NOMO-1 treated with DMSO at 0.1 percent for 48 hours (cell line): ENCODE measurements around the gene KDM7A.
"Not testable (repeated sequence)": the region's sequence is repeated elsewhere in the genome, so short reads cannot be mapped to it uniquely, and the experiment has no call there.

Experiments used
- DNase-seq: peaks from one replicate; lab custom pipeline; 2025; ENCODE audit not compliant: unreplicated experiment; lab: John Stamatoyannopoulos, UW

The KDM7A gene

DNA sequence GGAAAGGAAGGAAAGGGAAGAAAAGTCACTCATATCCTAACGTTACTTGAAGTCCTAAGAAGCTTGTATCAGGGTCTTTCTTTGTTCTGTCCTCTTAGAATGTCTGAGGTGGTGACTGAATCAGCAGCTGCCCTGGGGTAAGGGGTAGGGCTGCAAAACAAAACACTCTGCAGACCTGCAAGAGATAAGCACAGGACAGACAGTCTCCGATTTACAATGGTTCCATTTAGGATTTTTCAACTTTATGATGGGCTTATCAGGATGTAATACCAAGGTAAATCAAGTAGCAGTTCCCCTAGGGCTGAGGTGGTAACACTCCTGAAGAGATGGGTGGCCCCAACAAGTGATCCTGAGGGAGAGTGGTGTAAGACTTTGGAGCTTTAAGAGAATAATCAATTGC, 16.5 kb downstream of the KDM7A start:
- DNase-seq: no peak

DNA sequence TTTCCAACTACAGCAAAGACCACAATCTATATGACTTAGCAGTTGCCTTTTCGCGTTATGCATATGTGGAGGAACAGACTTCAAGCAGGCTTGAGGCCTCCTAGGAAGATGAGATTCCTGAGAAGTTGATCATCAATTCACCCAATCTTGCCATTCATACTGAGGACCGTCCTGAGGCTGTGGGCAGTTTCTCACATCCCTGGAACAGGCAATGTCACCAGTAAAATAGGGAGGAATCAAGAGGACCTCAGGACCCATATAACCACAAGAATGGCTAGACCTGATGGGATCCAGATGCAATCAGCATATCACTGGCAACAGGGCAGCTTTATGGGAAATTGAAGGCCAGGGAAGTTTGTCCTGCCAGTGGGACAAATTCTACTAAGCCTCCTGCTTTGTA, 17.3 kb downstream of the KDM7A start:
- DNase-seq: no peak

DNA sequence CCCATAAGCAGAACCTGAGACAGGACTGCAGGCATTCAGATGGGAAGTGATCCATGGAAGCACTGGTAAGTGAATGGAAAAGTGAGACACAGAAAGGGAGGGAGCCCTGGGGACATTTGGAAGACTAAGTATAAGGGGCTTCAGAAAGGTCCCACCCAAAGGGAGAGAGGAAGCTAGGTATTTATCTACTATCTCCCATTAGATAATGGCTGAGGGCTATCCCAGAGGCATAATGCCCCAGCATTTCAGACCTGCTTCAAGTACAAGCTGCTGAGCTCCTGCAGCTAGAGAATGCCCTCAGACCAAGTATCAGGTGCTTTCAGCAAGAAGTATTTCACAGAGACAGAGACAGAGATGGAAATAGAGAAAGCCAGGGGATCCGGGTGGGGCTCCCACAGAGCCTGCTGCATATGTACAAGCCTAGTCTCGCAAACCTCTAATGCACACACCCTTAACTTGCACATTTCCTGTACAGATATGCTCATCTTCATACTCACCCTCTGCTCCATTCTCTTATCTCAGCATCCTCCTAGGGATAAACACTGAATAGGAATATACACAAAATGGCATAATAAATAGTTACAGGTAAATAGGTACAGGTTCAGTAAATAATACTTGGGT, 20.2 kb downstream of the KDM7A start:
- no peak for DNase-seq

DNA sequence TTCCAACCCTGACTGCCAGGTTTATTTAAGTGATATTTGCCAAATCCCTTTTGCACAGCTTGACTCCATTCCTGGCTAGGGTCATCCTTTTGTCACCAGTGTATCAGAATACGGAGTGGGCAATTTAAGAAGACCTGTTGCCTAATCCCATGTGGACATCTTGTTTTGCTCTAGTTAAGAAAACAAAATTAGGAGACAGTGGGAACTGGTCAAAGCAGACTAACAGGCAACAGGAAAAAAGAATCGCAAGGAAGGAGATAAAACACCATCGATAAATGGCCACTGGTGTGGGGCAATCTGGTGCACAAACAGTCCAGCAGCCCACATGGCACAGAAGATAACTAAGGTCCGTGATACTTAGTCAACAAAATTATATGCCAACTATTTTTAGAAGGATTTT, 21.4 kb downstream of the KDM7A start:
- no peak for DNase-seq

DNA sequence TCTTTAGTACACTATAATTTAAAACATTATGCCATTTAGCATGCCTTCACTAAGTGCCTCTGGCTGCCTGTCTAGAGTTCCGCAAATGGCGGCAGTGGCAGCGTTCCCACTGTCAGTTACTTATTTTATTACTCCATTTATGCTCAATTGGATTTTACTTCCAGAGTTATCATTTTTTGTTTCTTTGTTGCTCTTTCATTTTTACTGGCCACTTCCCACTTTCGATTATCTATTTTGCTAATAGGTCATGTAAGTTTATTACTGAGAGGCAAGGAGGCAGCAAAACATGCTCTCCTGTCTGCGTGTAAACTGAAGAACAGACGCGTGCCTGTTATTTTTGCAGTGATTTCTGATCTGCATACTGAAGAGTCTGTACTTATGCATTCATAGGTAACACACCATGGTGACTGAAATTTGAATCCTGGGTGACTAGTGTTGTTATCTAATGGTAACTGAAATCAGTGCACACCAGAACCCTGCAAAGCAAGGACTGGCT, 23.1 kb downstream of the KDM7A start:
- DNase-seq: no peak

DNA sequence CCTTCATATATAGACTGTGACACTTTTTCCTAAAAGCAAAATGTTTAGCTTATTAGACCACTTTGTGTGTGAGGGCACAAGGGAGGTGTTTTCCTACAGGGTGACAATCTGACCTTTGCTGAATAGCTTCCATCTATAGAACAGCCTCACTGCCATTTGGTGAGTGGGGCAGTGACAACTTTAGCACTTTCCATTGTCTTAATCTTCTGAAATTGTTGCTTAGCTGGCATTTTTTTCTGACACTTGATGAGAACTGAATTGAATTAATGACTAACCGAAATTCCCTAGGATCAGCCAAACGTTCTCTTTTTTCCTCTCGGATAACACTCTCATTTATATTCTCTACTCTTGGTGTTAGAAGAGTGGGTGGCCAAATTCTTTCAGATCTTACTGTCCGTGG, 30.2 kb downstream of the KDM7A start:
- DNase-seq: no peak

DNA sequence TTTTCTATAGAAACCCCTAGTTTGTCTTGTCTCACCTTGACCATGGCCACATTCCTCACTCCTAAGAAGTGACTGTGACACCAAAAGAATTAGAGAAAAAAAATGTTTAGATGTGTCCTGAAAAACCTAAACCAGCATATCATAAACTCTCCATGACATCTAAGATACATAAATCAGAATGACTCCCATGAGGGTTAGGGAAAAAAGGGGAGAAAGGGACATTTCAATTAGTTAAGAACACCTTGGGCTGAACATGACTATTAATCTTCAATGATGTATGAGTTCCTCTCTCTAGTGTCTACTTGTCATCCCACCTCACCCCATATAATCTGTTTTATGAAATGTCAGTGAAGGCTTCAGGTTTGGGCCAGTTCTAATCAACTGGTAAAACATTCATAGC, 31.1 kb downstream of the KDM7A start:
- DNase-seq: no peak

DNA sequence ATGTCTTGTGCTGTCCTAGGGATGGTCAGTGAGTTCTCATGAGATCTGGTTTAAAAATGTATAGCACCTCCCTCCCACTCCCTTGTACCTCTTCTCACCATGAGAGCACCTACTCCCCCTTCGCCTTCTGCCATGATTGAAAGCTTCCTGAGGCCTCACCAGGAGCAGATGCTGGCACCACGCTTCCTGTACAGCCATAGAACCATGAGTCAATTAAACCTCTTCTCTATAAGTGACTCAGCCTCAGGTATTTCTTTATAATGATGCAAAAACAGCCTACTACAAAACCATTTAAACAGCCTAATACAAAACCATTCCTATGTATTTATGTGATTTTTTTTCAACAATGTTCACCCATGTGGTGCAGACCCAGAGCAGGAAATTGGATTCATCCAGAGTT, 32.0 kb downstream of the KDM7A start:
- no peak for DNase-seq

DNA sequence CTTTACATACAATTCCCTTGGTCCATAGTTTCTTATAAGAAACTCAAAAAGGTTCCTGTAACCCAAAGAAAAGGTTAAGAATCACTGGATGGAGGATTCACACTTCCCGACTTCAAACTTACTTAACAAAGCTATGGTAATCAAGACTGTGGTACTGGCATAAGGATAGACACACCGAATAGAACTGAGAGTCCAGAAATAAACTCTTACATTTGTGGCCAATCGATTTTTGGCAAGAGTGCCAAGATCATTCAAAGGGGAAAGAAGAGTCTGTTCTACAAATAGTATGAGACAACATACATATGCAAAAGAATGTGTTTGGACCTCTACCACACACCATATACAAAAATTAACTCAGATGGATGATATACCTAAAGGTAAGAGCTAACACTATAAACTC, 32.8 kb downstream of the KDM7A start:
- no peak for DNase-seq

DNA sequence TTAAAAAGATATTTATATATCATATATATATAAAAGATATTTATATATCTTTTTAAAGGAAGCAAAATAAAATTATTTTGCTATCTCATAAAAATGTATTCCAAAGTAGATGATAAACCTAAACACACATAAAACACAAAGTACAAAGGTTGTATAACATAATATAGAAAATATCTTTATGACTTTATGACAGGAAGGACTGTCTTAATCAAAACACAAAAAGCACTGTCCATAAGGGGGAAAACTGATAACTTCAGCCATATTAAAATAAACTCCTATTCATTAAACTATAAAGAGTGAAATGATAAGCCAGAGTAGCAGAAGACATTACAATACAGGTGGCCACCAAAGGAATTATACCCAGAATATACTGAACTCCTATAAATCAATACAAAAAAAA, 34.8 kb downstream of the KDM7A start:
- DNase-seq: no peak

DNA sequence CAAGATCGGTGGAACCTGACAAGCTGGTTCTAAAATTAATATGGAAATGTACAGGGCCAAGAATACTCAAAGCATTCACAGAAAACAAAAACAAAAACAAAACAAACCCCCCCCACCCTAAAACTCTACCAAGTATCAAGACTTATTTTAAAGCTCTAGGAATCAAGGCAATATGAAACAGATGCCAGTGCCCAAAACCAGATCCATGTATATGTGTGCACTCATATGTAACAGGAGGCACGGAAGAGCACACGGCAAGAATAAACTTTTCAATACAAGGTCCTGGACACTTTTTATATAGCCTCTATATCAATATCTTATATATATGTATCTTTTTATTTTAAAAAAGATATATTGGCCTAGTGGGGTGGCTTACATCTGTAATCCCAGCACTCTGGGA, 35.5 kb downstream of the KDM7A start:
- DNase-seq: no peak

DNA sequence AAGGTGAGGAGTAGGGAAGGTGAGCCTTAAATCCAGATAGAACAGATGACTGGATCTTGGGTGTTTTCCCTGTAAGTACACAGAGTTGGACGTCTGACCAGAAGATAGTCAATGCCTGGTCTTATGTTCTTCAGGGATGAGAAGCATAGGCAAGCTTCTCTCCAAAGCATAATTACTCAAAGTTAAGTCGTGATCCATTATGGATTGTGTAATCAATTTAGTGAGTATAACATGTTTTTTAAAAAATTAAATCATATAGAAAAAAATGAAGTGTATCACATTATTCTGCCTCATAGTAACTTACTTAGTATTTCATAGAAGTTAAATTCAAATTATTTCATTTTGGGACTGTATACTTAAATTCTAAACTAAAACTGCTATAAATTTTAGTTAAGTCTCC, 39.7 kb downstream of the KDM7A start:
- no peak for DNase-seq

DNA sequence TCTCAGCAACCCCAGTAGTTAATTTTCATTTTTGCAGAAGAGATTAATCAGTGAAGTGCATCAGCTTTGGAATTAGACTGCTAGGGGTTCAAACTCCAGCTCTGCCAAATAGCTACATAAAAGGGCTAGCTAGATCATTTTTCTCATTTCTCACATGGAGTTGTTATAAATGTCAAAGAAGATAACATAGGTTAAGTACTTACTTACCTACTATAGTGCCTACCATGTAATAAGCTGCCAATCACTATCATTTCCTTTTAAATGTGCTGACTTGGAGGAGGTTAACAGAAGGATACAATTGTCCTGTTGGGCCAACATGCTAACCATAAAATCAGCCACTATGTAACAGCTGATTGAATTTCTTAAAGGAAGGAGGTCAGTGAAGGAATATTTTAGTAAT, 40.7 kb downstream of the KDM7A start:
- DNase-seq: no peak

DNA sequence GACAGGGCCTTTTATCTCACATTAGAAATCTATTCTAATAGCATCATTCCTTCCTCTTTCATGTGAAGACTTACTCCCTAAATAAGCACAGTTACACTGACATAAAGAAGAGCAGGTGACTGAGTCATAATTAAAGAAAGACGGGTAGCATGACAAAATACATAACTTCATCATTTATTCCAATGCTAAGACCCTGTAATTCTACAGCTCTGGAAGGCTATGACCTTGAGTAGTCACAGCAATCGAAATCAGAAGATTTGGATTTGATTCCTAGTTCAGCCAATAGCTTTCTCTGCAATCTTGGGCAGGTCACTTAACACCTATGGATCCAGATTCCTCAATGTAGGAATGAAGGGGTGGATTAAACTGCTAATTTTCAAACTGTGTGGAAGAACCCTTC, 42.7 kb downstream of the KDM7A start:
- no peak for DNase-seq

DNA sequence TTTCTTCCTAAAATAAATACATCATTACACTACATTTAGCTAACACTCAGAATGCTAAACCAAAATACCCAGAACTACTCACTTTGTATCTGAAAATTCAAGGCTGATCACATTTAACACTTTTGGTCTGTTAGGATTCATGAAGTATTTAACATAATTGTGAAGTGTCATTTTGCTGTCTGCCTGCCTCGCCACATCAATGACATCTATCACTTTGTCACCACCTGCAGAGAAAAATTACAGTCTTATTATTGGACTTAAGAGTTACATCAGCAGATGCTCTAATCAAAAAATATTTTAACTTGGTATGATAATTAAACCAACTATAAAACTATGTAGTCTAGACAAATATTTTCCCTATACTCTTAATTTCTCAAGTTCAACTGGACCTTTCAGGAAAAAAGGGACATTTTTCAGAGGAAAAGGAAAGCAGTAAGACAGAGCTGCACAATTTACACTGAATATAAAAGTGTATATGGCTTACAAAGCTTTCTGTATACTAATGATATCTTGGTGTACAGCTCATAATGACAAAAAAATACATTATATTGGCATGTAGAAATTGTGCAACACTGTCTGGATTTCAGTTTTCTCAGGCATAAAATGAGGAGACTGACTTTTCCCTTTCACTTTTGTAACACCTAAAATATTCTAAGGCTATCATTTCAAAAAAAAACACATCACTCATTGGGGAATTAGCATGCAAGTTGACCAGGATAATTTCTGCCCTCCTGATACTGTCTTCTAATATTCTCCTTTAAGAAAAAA, 49.2 kb downstream of the KDM7A start:
- no peak for DNase-seq

DNA sequence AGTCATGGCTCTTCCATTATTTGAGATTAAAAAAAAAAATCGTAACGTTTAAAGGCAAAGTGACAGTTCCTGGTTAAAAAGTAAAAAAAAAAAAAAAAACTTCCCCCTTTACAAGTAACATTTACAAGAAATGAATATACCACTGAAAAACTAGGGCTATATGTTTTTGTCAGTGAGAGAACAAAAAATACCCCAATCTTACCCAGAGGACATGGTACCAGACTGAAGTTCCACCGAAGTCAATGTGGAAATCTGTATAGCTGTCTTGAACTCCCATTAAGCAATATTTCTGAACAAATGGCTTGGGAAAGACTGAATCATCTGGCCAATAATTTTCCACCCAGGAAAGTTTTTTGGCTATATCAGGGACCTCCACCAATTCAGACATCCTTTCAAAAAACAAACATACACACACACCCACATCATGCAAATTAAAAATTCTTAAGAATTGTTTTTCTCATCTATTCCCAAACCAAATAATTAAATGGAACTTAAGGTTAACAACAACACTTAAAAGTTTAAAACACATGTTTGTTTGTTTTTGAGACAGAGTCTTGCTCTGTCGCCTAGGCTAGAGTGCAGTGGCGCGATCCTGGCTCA, 50.2 kb downstream of the KDM7A start:
- DNase-seq: no peak

DNA sequence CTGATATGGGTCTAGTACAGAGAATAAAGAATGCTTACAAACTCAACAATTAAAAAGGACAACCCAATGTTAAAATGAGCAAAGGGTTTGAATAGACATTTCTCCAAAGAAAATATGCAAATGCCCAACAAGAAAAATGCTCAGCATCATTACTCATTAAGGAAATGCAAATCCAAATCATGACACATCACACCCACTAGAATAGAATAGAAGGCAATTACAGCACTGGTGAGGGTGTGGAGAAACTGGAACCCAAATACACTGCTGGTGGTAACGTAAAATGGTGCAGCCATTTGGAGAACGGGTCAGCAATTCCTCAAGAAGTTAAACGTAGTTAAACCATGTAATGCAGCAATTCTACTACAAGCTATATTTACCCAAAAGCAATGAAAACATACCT, 53.8 kb downstream of the KDM7A start:
- no peak for DNase-seq

DNA sequence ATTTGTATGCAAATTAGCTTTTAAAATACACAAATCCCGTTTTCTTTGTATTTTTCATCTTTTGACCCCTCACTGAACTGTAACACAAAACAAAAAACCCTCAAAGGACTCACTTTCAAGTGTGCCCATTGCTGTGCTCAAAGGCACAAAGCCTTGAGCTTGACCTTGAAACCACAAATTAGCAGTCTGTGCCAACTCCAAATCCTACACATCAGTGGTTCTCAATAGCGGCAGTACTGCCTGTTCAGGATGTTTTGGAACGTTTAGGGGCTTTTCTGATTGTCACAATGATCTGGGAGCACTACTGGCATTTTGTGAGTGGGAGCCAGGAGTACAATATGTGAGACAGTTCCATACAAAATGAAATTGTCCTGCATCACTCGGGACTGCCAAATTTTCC, 55.5 kb downstream of the KDM7A start:
- no peak for DNase-seq

DNA sequence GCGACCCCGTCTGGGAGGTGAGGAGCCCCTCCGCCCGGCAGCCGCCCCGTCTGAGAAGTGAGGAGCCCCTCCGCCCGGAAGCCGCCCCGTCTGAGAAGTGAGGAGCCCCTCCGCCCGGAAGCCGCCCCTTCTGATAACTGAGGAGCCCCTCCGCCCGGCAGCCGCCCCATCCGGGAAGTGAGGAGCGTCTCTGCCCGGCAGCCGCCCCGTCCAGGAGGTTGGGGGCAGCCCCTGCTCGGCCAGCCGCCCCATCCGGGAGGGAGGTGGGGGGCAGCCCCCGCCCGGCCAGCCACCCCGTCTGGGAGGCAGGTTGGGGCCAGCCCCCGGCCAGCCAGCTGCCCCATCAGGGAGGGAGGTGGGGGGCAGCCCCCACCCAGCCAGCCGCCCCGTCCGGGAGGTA, 62.0 kb downstream of the KDM7A start:
- not testable (repeated sequence) for DNase-seq

DNA sequence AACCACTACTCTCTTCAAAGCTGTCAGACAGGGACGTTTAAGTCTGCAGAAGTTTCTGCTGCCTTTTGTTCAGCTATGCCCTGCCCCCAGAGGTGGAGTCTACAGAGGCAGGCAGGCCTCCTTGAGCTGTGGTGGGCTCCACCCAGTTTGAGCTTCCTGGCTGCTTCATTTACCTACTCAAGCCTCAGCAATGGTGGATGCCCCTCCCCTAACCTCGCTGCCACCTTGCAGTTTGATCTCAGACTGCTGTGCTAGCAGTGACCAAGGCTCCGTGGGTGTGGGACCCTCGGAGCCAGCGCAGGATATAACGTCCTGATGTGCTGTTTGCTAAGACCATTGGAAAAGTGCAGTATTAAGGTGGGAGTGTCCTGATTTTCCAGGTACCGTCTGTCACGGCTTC, 68.0 kb downstream of the KDM7A start:
- DNase-seq: not testable (repeated sequence)

DNA sequence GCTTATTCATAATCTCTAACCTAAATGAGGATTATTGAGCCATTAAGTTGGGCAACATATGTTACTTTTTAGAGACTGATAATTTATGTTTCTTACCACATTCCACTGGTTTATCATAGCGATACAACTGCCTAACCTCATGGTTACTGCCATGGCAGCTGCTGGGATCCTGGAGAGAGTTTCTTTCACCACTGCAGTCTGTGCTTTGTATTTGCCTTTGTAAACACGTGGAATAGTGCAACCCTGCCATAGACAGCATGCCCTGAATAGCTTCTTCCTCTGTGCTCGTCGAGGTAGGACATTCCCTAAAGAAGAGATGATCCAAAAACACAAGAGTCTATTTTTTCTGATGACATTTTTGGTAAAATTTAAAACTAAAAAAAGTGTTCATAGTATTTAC, 80.3 kb downstream of the KDM7A start:
- peak; percentile 7 for DNase-seq

DNA sequence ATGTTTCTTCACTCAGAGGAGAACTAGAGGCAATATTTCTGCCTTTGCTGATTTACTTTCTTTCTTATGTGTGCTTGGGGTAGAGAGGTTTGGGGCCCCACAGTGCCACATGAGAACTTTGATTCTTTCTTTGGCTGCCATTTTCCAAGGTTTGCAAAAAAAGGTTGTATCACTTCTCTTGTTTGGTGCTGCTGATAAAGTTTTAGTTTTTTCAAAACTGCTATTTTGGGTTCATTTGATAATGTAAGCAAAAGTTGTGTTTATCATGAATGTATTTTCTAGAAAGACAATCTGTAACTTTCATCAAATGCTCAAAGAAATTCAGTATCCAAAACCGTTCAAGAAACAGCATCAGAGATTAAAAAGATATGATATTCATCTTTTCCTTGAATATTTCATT, 83.4 kb downstream of the KDM7A start:
- no peak for DNase-seq
